COLO668 (cell line): Measurements from ENCODE around the gene CDC37L1.

Experiments used
- DNase-seq: peaks from one replicate; lab custom pipeline; 2025; ENCODE audit not compliant: unreplicated experiment; lab: John Stamatoyannopoulos, UW

Gene CDC37L1

DNA sequence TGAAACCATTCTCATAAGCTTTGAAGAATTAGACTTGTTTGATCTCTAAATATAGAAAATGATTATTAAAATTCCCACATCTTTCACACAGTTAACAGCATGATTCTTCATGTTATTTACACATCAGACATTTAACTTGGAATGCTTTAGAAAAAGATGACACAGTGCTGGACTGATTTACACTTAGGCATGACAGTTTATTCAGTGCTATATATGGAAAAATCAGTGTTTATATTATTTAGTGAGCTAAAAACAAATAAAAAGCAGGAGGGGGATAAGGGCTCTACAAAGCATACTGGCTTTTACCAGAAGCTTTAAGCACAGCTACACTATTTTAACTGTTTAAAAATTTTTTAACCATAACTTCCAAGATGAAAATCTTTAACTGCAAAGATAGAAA lies 30.0 kb downstream of the CDC37L1 start:
- DNase-seq = no peak

GRCh38 chr9:4713849-4714248 lies 34.5 kb downstream of the CDC37L1 start:
- DNase-seq = no peak

- DNase-seq = no peak
Observed at GRCh38 chr9:4714266-4715016, 35.1 kb downstream of the CDC37L1 start.

- DNase-seq = no peak
Observed at GRCh38 chr9:4716163-4716562, 36.8 kb downstream of the CDC37L1 start.

DNA sequence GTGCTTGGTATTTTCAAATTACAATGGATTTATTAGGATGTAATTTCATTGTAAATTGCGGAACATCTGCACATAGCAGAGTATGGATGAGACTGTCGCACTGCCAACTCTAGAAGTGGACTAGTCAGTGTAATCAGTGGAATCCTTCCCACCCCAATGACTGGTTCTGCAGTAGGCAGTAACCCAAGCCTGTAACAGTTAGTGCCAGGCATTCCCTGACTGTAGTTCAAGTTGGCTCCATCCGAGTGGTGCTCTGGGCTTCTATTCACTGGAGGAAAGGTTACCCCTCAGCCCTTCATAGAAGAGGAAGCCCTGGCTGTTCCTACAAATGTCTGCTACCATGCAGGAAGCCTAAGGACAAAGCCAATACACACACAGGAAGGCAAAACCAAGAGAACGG lies 38.4 kb downstream of the CDC37L1 start:
- no peak for DNase-seq

DNA sequence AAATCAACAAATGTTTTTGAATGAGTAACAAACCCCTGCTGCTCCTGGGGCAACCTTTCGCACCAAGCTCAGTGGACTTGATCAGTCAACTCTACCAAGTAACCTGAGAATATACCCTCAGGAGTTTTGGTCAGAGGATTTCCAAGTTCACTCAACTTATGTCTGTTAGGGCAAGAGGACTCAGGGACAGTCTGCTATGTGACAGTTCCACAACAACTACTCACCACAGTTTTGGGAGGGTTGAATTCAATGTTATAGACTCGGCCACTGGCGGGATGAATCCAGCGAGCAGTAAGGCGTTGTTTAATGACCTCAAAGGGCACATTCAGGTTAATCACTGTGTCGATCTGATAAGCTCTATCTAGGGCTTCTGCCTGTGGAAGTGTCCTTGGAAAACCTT lies 39.5 kb downstream of the CDC37L1 start:
- DNase-seq = no peak

DNA sequence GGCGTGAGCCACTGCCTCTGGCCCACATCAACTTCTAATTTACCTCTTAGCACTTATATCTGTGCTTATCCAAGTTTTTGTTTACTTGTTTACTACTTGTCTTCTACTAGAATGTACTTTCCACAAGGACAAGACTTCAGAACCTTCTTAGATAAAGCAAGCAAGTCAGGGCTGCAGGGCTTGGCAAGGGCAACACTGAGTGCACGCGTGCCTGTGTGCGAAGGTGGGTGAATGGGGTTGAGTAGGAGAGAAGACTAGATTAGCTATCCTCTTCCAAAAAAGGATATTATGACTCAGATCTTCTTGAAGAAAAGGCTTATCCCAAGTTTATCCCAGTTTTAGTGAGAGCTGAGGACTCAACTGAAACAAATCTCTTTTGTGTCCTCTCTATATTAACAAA lies 42.4 kb downstream of the CDC37L1 start:
- DNase-seq = no peak

DNA sequence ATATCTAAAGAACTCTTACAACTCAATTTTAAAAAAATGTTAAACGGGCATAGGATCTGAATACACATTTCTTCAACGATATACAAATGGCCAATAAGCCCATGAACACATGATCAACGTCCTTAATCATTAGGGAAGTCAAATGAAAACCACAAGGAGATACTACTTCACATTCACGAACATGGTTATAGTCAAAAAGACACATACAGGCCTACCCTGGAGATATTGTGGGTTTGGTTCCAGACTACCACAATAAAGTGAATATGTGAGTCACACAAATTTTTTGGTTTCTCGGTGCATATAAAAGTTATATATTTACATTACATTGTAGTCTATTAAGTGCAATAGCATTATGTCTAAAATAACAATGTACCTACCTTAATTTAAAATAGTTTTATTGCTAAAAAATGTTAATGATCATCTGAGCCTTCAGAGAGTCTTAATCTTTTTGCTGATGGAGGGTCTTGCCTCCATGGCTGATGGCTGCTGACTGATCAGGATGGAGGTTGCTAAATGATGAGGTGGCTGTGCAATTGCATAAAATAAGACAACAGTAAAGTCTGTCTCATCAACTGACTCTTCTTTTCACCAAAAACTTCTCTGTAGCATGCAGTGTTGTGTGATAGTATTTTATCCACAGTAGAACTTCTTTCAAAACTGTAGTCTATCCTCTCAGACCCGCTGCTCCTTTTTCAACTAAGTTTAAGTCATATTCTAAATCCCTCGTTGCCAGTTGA lies 46.5 kb downstream of the CDC37L1 start:
- no peak for DNase-seq

DNA sequence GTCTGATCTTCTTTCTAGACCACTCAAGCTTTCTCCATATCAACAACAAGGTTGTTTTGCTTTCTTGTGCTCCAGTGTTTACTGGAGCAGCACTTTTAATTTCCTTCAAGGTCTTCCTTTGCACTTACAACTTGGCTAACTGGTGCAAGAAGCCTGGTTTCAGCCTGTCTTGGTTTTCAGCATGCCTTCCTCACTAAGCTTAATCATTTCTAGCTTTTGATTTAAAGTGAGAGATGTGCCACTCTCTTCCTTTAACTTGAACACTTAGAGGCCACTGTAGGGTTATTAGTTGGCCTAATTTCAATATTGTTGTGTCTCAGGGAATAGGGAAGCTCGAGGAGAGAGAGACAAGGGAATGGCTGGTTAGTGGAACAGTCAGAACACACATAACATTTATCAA lies 48.2 kb downstream of the CDC37L1 start:
- DNase-seq = no peak

DNA sequence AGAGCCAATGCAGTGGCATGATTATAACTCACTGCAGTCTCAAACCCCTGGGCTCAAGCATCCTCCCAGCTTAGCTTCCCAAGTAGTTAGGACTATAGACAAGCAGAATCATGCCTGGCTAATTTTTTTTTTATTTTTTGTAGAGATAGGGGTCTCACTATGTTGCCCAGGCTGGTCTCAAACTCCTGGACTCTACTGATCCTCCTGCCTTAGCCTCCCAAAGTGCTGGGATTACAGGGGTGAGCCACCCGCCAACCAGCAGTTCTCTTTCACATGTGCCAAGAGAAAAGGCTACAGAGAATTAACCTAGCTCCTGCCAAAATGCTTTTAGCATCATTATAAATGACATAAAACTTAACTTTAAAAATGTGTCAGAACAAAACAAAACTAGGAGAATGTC lies 53.5 kb downstream of the CDC37L1 start:
- DNase-seq = no peak

- no peak for DNase-seq
Observed at GRCh38 chr9:4734150-4734549, 54.8 kb downstream of the CDC37L1 start.

GRCh38 chr9:4738866-4739586 lies 59.7 kb downstream of the CDC37L1 start:
- no peak for DNase-seq

DNA sequence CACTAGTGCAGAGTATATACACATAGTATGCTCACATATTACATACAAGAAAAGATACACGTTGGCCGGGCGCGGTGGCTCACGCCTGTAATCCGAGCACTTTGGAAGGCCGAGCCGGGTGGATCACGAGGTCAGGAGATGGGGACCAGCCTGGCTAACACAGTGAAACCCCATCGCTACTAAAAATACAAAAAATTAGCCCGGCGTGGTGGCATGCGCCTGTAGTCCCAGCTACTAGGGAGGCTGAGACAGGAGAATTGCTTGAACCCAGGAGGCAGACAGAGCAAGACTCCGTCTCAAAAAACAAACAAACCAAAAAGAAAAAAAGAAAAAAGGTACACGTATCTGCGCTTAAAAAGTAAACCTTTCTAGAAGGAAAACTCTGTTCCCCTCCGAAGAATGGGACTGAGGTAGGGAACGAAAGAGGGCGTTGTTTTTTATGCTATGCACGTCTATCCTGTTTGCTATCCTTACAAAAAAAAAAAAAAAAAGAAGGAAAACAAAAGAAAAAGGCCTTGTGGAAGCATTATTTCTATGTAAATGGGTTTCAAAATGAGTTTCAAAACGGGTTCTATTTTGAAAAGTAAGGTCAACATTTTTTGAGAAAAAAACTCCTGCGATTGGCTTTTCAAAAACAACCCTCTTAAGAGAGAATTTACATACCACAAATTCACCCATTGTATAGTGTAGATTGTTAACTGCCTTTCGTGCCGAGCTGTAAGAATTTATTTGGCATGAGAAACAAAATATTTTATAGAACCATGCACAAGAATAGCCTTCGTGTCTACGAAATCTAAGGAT lies 60.4 kb downstream of the CDC37L1 start:
- peak; percentile 44 for DNase-seq

GRCh38 chr9:4740388-4740637 lies 60.9 kb downstream of the CDC37L1 start:
- no peak for DNase-seq

DNA sequence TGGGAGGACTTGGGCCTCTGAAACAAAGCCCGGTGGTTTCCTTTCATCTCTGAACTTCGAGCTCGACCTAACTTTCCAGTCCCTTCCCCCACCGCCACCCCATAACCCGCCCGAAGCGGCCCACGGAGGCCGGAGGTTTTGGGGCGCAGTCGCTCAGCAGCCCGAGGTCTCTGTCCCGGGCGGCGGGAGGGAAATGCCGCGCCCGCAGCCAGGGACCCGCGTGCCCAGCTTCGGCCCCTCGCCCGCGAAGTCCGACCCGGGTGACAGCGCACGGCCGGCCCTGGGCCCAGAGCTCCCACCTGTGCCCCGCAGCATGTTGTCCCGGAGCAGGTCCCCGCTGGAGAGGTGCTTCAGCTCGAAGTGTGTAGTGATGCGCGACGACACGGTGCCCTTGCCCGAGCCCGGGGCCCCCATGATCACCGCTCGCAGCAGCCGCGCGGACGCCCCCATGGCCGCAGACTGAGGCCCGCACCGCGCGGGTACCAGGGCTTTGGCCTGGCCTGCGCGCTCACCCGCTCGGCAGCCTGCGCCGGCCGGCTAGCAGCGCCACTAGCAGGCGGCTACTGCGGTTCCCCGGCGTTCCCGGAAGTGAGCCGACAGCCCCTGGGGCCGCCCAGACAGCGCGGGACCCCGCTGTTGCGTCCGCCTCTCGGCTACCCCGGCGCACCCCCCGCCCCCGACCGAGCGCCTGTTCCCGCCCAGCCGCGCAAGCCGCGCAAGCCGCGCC lies 61.4 kb downstream of the CDC37L1 start, which contains the start of gene AK3:
TSS of gene AK3 (minus strand) at position 565 of the 727 bp plus-strand sequence. CDS start at position 450, 115 bp downstream.
- DNase-seq = peak; percentile 91

DNA sequence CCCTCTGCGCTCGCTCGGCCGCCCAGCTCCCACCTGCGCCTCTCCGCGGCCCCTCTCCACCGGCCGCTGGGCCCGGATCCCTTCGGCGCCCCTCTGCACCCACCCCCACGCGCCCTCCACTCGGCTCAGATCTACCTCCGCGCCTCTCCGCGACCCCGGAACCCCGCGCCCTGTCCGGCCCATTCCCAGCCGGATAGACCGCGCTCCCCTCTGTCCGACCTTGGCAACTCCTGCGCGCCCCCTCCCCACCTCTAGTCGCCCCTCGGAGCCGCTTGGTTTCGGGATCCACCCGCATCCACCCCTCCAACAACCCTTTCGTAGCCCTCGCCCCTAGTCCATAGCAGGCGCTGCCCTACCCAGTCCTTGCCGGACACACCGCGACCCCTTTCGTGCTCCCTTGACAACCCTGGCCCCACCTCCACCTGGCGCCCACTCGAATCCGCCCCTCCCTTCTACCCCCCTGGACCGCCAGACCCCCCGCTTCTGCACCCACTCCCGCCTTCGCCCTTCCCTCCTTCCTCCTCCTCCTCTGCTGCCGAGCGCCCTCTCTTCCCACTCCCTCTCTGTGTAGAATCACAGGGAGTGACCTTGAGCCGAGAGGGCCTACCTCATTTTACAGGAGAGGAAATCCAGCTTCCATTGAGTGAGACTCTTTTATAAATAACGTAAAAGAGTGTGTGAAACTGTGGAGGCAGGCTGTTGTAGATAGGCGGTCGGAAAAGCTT lies 62.2 kb downstream of the CDC37L1 start:
- DNase-seq = peak; percentile 31

DNA sequence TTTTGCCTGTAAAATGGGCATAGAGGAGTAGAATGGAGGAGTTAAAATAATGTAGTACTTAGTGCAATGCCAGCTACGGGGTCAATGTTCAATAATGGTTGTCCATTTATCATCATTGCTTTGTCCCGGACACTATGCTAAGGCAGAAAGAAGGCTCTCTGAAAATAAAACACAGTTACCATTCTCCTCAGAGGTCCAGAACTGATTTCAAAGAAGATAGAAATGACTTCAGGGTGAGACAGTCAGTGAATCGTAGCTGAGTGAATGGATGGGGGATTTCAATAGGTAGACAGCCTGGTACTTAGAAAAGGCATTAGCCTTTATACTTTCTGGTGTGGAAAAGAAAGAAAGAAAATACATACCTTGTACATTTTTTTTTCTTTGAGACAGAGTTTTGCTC lies 62.9 kb downstream of the CDC37L1 start:
- DNase-seq = no peak

GRCh38 chr9:4743131-4743875 lies 63.9 kb downstream of the CDC37L1 start:
- DNase-seq = no peak

DNA sequence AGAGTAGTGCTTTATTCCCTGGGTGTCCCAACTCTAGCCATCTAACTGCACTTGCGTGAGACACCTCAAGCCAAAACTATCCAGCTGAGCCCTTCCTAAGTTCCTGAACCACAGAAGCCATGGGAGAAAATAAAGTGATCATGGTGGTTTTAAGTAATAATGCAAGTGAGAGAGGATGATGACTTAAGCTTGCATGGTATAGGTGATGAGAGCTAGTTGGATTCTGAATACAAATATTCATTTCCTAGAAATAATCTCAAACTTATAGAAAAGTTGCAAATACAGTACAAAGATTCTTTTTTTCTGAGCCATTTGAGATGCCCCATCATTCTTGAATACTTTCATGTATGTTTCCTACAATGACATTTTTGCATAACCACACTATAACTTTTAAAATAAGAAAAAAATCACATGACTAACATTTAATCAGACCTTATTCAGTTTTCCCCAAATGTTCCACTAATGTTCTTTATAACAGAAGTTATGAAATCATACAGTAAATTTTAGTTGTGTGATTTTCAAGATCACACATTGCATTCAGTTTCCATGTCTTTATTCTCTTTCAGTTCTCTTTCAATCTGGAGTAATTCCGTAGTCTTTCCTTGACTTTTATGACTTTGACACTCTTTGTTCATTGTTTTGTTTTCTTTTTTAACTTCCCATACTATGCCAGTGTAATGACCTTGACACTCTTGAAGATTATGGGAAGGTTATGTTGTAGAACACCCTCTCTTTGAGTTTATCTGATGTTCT lies 67.1 kb downstream of the CDC37L1 start:
- DNase-seq = no peak
